Effector memory CD4-positive, alpha-beta T cell (primary cell): Measurements from ENCODE around the gene FBXL19.

Experiments
- DNase-seq, 3 donors: peaks; one replicate each; pipeline ENCODE4 v3.0.0-alpha.2; 2020
- H3K27ac ChIP-seq: 2 replicates; pipeline ENCODE4 v1.7.0; 2013; ENCODE audit warnings: mild to moderate bottlenecking, low read length, moderate library complexity; ENCODE audit not compliant: insufficient read depth, poor library complexity, severe bottlenecking
- H3K27me3 ChIP-seq: replicated peaks from 2 replicates; pipeline ENCODE4 v1.7.0; 2013; ENCODE audit warnings: mild to moderate bottlenecking, low read length; ENCODE audit not compliant: insufficient read depth, control insufficient read depth, poor library complexity, severe bottlenecking
- H3K36me3 ChIP-seq: 2 replicates; pipeline ENCODE4 v1.7.0; 2013; ENCODE audit warnings: mild to moderate bottlenecking, low read length, moderate library complexity; ENCODE audit not compliant: control insufficient read depth, insufficient read depth
- H3K4me1 ChIP-seq: 2 replicates; pipeline ENCODE4 v1.7.0; 2013; ENCODE audit warnings: low read length, mild to moderate bottlenecking; ENCODE audit not compliant: control insufficient read depth, insufficient read depth, poor library complexity, severe bottlenecking
- H3K4me3 ChIP-seq: 2 replicates; pipeline ENCODE4 v1.7.0; 2013; ENCODE audit warnings: low read length, low read depth, mild to moderate bottlenecking; ENCODE audit not compliant: insufficient read depth, poor library complexity, severe bottlenecking
- H3K9me3 ChIP-seq: 2 replicates; pipeline ENCODE4 v1.7.0; 2013; ENCODE audit warnings: mild to moderate bottlenecking, low read length, moderate library complexity; ENCODE audit not compliant: control insufficient read depth

FBXL19 gene

DNA sequence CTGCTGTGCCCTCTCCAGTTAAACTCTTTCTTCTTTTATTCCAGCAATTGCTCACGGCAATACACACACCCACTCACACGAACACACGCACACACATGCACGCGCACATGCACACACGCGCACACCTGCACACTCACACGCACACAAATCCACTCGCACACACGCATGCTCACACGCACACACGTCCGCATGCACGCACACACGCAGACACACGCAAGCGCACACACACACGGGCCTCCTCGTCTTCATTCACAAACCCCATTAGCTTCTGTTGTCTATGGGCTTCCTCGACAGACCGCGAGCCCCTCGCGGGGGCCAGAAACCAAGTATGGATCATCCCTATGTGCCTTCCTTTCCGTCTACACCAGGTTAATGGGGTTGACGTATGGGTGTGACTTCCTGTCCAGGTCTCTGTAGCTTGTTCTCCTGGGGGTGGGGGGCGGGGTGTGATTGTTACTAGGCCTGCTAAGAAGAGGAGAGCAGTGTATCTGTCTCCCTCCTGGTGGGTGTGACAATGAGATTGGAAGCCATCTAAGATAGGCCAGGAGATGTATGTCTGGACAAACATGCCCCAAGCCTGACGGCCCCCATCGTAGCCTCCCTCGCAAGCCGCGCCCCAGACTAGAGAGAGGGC, 27.6 kb upstream of the FBXL19 start:
- Histone ChIP-seq H3K36me3 (peaks cover 3% of the 10 kb centered on the region), H3K4me3 (no peak overlapping the region), H3K27ac (no peak overlapping the region), H3K9me3 (no peaks in the 10 kb centered on the region), H3K4me1 (peaks cover 19% of the 10 kb centered on the region), H3K27me3 (no peaks in the 10 kb centered on the region)
- no peak for DNase-seq

DNA sequence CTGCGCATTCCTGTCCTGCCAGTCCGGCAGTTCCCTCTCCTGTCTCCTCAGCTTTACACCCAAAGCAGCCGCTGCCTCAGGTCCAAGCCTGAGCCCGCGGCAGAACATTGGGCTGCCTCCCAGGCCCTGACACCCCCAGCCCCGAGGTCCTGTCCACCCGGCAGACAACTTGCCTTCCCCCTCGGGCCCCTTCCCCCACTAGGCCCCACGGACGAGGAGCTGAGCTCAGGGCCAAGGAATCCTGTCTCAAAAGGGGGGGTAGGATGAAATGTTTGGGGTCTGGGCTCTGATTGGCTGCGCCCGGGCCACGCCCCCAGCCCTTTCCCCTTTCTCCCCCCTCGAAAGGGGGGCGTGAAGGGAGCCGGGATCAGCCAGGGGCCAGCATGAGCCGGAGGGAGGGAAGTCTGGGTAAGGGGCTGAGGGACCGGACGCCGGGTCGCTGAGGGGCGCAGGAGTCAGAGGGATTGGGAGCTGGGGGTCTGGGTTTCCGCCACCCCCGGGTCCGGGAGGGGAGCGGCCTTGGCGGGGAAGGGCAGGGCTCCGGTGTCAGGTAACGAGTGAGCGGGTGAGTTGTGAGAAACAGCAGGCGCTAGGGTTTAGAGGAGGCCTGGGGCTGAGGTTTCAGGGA, 27.0 kb upstream of the FBXL19 start, which contains the start of gene CTF1:
TSS of gene CTF1 (plus strand) at position 354 of the 628 bp plus-strand sequence. CDS start at position 384, 30 bp downstream.
- Histone ChIP-seq H3K36me3 (peaks cover 2% of the 10 kb centered on the region), H3K4me3 (no peak within 1 kb of the TSS), H3K27ac (peak within 1 kb of the TSS; percentile 54), H3K4me1 (peaks cover 22% of the 10 kb centered on the region), H3K27me3 (no peaks in the 10 kb centered on the region), H3K9me3 (no peaks in the 10 kb centered on the region)
- DNase-seq: no peak

DNA sequence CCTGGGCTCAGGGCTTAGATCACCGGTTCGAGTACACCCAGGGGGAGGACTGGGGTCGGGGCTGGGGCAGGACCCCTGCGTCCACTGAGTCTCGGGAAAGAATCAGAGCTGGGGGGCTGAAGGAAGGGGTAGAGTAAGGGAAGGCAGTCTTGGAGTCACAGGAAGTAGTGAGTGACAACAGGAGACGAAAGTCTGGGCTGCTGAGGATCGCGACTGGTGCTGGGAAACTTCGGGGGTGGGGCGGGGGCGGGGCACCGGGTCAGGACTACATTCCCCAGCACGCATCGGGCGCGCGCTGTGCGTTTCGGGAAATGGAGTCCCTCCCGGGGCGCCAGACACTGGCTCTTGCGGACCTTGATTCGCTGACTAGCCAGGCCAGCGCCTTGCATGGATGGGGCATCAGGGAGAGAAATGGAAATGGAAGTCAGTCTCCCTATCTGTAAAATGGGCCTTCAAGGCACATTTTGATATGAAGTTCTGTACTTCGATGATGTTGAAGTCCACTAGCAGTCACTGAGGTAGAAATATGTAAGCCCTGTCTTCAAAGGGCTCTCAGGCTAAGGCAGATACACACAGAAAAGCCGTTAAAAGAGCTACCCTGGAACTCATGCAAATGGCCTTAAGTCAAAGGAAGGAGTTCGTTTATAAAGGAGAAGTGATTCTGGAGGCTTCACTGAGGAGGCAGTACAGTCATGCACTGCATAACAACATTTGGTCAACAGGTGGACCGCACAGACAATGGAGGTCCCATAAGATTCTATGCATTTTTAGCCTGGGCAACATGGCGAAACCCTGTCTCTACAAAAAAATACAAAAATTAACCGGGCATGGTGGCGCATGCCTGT, 26.3 kb upstream of the FBXL19 start:
- peak; percentile 64 to 72 (median 64) for DNase-seq
- Histone ChIP-seq H3K36me3 (no peaks in the 10 kb centered on the region), H3K27me3 (no peaks in the 10 kb centered on the region), H3K27ac (peak overlapping the region; percentile 54), H3K4me1 (peaks cover 22% of the 10 kb centered on the region), H3K9me3 (no peaks in the 10 kb centered on the region), H3K4me3 (no peak overlapping the region)

DNA sequence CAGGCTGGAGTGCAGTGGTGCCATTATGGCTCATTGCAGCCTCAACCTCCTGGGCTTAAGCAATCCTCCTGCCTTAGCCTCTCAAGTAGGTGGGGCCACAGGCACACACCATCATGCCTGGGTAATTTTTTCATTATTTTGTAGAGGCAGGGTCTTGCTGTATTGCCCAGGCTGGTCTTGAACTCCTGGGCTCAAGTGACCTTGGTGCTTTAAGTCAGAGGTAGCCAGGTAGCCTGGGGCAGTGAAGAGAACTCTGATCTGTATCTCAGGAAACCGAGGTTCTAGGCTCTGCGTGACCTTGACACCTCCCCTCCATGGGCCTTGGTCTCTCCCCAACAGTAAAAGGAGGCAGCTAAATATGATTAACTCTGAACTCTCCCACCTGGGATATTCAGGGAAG, 23.6 kb upstream of the FBXL19 start:
- DNase-seq: no peak
- Histone ChIP-seq H3K4me3 (no peak overlapping the region), H3K4me1 (peaks cover 25% of the 10 kb centered on the region), H3K9me3 (no peaks in the 10 kb centered on the region), H3K27ac (no peak overlapping the region), H3K27me3 (no peaks in the 10 kb centered on the region), H3K36me3 (no peaks in the 10 kb centered on the region)

DNA sequence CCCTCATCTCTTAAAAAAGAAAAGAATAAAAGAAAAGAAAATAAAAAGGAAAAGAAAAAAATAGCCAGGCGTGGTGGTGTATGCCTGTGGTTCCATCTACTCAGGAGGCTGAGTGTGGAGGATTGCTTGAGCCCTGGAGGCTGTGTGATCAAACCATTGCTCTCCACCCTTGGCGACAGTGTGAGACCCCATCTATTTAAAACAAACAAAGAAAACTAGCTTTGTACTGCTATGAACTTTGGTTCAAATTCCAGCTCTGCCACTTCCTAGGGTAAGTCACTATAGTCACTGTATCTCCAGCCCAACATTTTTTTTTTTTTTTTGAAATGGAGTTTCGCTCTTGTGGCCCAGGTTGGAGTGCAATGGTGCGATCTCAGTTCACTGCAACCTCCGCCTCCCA, 22.8 kb upstream of the FBXL19 start:
- Histone ChIP-seq H3K4me1 (peaks cover 25% of the 10 kb centered on the region), H3K4me3 (no peak overlapping the region), H3K27me3 (no peaks in the 10 kb centered on the region), H3K36me3 (no peaks in the 10 kb centered on the region), H3K9me3 (no peaks in the 10 kb centered on the region), H3K27ac (no peak overlapping the region)
- no peak for DNase-seq

DNA sequence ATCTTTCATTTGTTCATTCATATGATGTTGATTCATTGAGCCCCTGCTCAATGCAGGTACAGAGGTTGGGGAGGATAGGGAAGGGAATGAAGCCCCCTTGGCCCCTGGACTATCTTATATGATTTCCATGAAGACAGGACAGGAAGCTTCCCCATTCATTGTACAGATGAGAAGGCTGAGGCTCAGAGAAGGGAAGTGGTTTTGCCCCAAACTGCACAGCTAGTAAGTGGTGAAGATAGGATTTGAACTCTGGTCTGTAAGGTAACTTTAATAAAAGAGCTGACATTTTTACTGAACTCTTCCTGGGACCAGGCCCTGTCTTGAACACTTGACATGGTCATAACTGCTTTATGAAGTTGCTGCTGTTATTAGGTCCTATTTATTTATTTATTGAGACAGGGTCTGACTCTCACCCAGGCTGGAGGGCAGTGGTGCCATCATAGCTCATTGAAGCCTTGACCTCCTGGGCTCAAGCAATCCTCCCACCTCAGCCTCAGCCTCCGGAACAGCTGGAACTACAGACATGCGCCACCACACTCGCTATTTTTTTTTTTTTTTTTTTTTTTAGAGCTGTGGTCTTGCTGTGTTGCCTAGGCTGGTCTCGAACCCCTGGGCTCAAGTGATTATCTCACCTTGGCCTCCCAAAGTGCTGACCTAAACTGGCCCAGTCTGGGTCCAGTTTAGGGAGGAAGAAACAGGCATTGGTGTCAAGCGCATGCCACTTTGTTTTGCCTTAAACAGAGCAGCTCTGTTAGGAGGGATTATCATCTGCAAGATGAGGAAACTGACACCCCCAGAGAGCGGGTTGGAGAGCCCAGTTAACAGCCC, 22.0 kb upstream of the FBXL19 start:
- no peaks in the 10 kb centered on the region for H3K27me3 ChIP-seq
- peak overlapping the region; percentile 34 for H3K4me3 ChIP-seq
- peaks cover 25% of the 10 kb centered on the region for H3K4me1 ChIP-seq
- no peak overlapping the region for H3K27ac ChIP-seq
- no peaks in the 10 kb centered on the region for H3K9me3 ChIP-seq
- H3K36me3 ChIP-seq: no peaks in the 10 kb centered on the region
- no peak for DNase-seq

DNA sequence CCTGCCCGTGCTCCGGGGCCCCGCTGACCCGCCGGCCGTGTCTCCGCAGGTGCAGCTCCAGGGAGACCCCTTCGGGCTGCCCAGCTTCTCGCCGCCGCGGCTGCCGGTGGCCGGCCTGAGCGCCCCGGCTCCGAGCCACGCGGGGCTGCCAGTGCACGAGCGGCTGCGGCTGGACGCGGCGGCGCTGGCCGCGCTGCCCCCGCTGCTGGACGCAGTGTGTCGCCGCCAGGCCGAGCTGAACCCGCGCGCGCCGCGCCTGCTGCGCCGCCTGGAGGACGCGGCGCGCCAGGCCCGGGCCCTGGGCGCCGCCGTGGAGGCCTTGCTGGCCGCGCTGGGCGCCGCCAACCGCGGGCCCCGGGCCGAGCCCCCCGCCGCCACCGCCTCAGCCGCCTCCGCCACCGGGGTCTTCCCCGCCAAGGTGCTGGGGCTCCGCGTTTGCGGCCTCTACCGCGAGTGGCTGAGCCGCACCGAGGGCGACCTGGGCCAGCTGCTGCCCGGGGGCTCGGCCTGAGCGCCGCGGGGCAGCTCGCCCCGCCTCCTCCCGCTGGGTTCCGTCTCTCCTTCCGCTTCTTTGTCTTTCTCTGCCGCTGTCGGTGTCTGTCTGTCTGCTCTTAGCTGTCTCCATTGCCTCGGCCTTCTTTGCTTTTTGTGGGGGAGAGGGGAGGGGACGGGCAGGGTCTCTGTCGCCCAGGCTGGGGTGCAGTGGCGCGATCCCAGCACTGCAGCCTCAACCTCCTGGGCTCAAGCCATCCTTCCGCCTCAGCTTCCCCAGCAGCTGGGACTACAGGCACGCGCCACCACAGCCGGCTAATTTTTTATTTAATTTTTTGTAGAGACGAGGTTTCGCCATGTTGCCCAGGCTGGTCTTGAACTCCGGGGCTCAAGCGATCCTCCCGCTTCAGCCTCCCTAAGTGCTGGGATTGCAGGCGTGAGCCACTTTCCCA, 21.1 kb upstream of the FBXL19 start:
- peaks cover 22% of the 10 kb centered on the region for H3K4me1 ChIP-seq
- peak overlapping the region; percentile 69 for H3K27ac ChIP-seq
- DNase-seq: peak; percentile 19 to 38 (median 25)
- no peaks in the 10 kb centered on the region for H3K36me3 ChIP-seq
- H3K4me3 ChIP-seq: peak overlapping the region; percentile 59
- H3K27me3 ChIP-seq: no peaks in the 10 kb centered on the region
- no peaks in the 10 kb centered on the region for H3K9me3 ChIP-seq

DNA sequence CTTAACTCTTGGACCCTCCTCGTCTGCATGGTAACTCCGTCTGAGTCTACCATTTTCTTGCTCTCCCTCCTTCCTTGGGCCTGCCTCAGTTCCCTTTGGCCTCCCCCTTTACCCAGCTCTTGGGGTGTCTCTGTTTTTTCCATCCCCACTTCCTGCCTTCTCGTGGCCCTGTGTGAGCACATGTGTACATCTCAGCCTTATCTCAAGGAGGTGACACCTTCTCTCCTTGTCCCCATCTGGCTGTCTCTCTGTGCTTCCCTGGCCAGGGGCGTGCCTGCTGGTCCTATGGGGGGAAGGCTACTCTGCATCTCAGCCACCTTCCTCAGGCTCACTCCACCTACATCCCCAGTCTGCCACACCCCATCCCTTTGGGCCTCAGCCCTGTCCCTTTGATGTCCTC, 20.4 kb upstream of the FBXL19 start:
- Histone ChIP-seq H3K27me3 (no peaks in the 10 kb centered on the region), H3K4me1 (peaks cover 26% of the 10 kb centered on the region), H3K4me3 (peak overlapping the region; percentile 59), H3K27ac (peak overlapping the region; percentile 69), H3K36me3 (no peaks in the 10 kb centered on the region), H3K9me3 (no peaks in the 10 kb centered on the region)
- DNase-seq: no peak

DNA sequence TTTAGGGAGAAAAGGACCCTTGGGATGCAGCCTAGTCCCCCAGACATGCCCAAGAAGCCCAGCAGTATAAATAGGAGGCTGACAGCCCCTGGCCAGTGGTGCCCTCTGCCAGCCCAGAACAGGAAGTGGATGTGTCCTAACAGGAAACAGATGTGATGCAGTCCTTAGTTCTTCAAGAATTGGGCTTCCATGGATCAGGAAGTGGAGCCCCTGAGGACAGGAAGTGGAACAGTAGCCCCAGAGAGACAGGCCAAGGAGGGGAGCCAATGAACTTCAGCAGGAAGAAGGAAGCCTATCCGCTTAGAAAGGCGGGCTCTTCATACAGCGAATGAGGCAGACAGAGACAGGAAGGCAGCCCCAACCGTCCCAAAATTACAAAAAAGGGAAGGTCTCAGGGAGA, 19.8 kb upstream of the FBXL19 start:
- Histone ChIP-seq H3K36me3 (no peaks in the 10 kb centered on the region), H3K4me1 (peaks cover 27% of the 10 kb centered on the region), H3K4me3 (no peak overlapping the region), H3K27me3 (no peaks in the 10 kb centered on the region), H3K27ac (peak overlapping the region; percentile 3), H3K9me3 (no peaks in the 10 kb centered on the region)
- DNase-seq: no peak
